ENCODE data around the gene SFXN5.

SFXN5 gene

GRCh38 chr2:72961036-72961720, 110.3 kb downstream of the SFXN5 start:
- FAIRE-seq (no peak), DNase-seq (ENCODE audit: insufficient read length, low spot score) (no peak)

DNA sequence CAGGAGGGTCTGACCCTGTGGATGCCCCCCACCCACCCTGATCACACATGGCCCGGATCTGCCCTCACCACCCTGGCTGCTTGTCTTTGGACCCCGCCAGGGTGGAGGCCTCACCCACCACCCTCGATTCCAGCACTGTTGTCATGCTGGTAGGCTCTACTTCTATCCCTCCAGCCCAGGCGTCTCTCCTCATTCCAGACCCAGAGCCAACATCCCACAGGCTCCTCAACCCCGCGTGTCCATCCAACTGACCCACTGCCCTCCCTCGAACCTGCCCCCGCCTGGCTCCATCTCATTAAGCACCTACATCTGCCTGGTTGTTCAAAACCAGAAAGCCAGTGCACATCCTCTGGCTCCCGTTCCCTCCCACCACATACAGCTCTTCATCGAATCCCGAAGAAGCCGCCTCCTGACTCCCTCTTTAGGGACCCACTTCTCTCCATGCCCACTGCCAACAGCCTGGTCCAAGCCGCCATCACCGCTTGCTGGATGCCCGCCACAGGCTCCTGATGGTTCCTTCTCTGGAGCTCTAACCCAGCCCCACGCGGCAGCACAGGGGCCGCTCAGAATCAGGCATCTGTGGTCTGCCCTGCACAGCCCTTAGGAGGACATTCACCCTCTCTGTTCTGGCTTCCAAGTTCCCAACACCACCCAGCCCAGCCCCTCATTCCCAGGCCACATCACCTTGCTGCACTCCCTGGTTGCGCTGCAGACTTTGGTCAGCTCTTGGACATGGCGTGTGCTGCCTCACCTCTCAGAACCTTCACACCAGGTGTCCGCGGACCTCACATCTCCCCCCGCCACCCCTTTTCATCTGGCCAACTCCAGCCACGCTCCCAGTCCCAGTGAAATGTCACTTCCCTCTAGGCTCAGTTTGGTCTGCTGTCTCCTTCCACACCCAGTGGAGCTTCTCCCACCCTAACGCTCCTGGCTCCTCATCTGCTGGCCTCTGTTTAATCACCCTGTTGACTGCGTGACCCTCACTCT, 111.2 kb downstream of the SFXN5 start:
- DNase-seq (ENCODE audit: insufficient read length, low spot score) (no peak), FAIRE-seq (no peak)

DNA sequence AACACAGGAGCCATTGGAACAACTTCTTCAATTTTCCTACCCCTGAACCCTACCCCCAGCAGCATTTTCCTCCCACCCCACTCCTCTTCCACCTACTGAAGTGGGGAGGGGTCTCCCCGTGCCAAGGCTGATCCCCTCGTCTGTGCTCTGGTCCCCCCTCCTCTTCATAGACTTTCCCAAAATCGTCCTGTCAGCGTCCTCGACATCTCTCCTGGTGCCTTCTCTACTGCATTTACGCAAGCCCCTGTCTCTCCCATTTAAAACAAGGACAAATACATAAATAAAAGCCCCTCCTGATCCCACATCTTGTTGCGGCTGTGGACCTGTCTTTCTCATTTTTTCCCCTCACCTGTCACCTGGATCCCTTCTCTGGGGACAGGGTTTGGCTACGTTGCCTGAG, 112.0 kb downstream of the SFXN5 start:
- no peak for DNase-seq (ENCODE audit: insufficient read length, low spot score)
- no peak for FAIRE-seq

DNA sequence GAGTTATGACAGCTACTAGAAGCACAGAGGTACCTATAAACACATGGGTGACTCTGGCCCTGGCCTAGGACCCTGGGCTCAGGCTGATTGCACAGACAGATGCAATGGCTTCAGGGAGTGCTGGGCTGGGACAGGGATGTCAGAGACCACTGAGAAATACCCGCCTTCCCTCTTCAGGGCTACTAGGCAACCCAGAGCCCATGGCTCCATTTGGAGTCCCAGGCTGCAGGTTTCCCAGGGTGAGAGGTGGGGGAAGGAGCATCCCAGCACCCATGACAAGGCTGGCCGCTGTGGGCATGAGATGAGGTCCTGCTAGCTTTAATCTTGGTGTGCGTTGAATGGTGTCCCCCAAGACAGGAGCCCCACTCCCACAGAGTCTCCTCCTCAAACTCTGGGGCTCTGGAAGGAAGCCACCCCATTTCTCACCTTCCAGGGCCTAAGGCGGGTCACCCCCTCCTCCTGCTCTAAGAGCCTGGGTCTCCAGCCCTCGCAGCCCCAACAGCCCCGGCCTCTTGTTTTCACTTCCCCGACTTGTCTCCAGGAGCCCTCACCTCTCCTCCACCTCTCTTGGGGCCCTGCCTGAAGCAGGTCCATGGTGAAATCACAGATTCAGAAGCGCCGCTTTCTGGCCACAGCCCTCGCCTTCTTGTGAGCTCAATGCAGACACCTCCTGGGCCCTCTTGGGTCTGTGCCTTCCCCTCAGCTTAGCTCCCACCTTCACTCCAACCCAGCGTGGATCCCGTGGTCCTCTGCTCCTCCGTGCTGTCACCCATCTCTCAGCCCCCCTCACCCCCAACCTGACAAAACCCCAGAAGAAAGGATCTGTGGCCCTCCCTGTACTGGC, 112.7 kb downstream of the SFXN5 start:
- FAIRE-seq, result no peak
- DNase-seq (ENCODE audit: insufficient read length, low spot score), result no peak

GRCh38 chr2:72956936-72957335, 114.6 kb downstream of the SFXN5 start:
- no peak for DNase-seq (ENCODE audit: insufficient read length, low spot score)
- no peak for FAIRE-seq

DNA sequence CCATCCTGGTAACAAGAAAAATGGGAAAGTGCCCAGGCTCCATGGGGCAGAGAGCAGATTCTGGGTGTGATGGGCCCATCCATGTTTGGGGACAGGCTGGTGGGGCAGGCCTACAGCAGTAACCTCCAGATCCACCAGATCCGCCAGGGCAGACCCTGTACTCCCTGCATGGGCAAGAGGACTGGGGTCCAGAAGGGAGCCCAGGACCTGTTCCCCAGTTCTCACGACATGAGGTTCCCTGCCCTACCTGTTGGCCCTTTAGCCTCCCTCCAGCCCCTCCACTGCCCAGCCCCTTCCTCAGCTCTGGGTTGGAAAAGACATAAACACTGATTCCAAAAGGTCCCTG, 115.5 kb downstream of the SFXN5 start:
- FAIRE-seq (no peak), DNase-seq (ENCODE audit: insufficient read length, low spot score) (no peak)

GRCh38 chr2:72955228-72956049, 116.1 kb downstream of the SFXN5 start:
- FAIRE-seq, result no peak
- DNase-seq (ENCODE audit: insufficient read length, low spot score), result no peak

GRCh38 chr2:72954376-72955227, 116.9 kb downstream of the SFXN5 start:
- no peak for FAIRE-seq
- DNase-seq (ENCODE audit: insufficient read length, low spot score), result no peak

DNA sequence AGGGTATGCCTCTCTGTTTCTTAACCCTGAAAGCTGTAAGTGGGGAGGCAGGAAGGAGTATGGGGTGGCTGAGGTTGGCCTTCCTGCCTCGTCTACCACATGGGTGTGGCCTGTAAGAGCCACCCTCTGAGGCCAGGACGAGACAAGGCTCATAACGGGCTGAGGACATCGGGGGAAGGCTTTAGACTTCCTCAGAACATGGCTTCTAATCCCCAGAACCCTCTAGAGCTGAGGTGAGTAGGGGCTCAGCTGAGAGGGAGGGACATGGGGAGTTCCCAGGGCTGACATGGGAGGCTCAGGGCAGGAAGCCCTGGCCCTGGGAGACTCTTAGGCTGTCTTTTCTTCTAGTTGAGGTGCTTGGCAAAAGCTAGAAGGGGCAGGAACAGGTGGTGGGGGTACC, 117.5 kb downstream of the SFXN5 start:
- no peak for DNase-seq (ENCODE audit: insufficient read length, low spot score)
- no peak for FAIRE-seq

GRCh38 chr2:72953528-72953927, 118.0 kb downstream of the SFXN5 start:
- no peak for FAIRE-seq

DNA sequence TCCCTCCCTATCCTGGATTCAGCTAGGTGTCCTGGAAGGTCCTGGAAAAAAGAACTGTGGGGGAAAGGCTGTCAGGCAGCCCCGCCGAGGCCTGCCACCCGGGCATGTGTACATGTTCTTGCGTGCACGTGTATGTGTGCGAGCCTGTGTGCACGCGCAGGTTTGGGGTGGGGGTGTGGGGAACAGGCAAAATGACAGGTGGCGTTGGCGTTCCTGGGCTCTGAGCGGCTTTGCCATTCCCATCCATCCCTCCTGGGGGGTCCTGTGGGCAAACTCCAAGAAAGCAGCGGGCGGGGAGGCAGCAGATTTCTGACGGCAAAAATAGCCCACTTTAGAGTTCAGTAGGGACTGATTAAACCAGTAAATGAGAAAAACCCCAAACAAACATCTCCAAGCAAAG, 118.6 kb downstream of the SFXN5 start:
- FAIRE-seq, result no peak
- no peak for DNase-seq (ENCODE audit: insufficient read length, low spot score)

More at GRCh38 chr2:72953528-72953927, 118.0 kb downstream of the SFXN5 start:
- no peak for DNase-seq (ENCODE audit: insufficient read length, low spot score)

- DNase-seq (ENCODE audit: insufficient read length, low spot score), result no peak
- FAIRE-seq, result no peak
These were observed 119.2 kb downstream of the SFXN5 start for GRCh38 chr2:72952110-72952823.

- DNase-seq (ENCODE audit: insufficient read length, low spot score) (no peak), FAIRE-seq (no peak)
These were observed 120.0 kb downstream of the SFXN5 start for GRCh38 chr2:72951303-72952095.

DNA sequence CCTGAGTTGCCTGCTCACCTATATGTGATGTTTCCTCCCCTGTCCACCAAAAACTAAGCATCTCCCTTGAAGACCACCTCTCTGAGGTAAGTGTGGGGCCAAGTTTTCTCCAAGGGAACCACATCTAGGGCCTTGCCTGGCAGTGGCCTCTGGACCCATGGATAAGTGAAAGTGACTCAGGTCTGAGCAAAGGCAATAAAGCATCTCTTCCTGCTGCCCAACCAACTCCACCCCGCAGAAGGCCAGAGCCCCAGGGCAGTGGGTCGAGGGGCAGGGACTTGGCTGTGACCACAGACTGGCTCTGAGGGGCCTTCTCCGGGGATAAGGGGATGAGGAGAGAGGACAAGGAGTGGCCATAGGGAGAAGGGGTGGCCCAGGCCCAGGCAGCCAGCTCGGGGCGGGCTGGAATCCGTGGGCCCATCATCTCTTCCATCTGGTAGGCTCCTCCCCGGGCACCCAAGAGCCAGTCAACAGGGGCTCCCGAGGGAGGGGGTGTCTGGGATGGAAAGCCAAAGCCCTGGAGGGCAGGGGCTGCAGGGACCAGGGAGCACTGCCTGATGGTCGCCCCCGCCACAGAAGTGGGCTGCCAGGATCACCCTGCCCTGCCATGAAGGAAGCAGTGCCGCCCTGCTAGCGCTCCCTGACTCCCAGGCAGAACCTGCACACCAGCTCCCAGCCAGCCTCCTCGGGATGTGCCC, 120.8 kb downstream of the SFXN5 start:
- DNase-seq (ENCODE audit: insufficient read length, low spot score) (no peak), FAIRE-seq (no peak)

GRCh38 chr2:72949642-72950041, 121.9 kb downstream of the SFXN5 start:
- DNase-seq (ENCODE audit: insufficient read length, low spot score) (no peak), FAIRE-seq (no peak)

DNA sequence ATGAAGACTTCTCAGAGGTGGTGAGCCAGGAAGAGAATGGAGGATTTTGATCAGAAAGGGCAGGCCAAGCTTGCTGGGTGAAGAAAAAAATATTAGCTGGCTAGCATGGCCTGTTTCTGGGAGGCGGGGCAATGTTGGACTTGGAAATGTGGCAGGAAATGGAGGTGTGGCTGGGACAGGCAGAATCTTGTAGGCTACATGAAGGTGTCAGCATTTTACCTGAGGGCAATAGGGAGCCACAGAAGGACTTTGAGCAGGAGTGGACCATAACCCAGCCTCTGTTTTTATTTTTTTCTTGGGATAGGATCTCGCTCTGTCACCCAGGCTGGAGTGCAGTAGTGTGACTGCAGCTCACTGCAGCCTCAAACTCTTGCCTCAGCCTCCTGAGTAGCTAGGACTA, 122.5 kb downstream of the SFXN5 start:
- FAIRE-seq, result no peak
- no peak for DNase-seq (ENCODE audit: insufficient read length, low spot score)

Data from GM19239 (cell line).